KMS-11 (cell line): ENCODE measurements around the gene VWA2.

Experiments used
- H2AFZ ChIP-seq: fragments of 200-600 bp; sonication (generic); 2 replicates; pipeline ENCODE4 v1.6.1; 2016; ENCODE audit warnings: antibody characterized with exemption, mixed run types, low read depth
- H3K27ac ChIP-seq: fragments of 200-600 bp; sonication (generic); 2 replicates; pipeline ENCODE4 v1.6.1; 2016; ENCODE audit warnings: mild to moderate bottlenecking, mixed run types
- H3K27me3 ChIP-seq: fragments of 200-600 bp; sonication (generic); 2 replicates; pipeline ENCODE4 v1.6.1; 2017; ENCODE audit warnings: mild to moderate bottlenecking, low read depth, mixed run types, moderate library complexity; ENCODE audit not compliant: insufficient read depth
- H3K36me3 ChIP-seq: fragments of 200-600 bp; sonication (generic); 2 replicates; pipeline ENCODE4 v1.6.1; 2017; ENCODE audit warnings: mild to moderate bottlenecking, mixed run types; ENCODE audit not compliant: insufficient read depth
- H3K4me1 ChIP-seq: fragments of 200-600 bp; sonication (generic); 2 replicates; pipeline ENCODE4 v1.6.1; 2016; ENCODE audit warnings: mild to moderate bottlenecking, low read depth, mixed run types; ENCODE audit not compliant: poor library complexity, severe bottlenecking
- H3K4me2 ChIP-seq: fragments of 200-600 bp; sonication (generic); 2 replicates; pipeline ENCODE4 v1.7.0; 2016; ENCODE audit warnings: mild to moderate bottlenecking, mixed run types
- H3K4me3 ChIP-seq: fragments of 200-600 bp; sonication (generic); IDR thresholded peaks from 2 replicates; pipeline ENCODE4 v1.6.1; 2017; ENCODE audit warnings: low read depth, low read length, mixed read lengths; ENCODE audit not compliant: insufficient read depth
- H3K79me2 ChIP-seq: fragments of 200-600 bp; sonication (generic); 2 replicates; pipeline ENCODE4 v1.6.1; 2016; ENCODE audit warnings: low read depth, mixed run types; ENCODE audit not compliant: insufficient read depth
- H3K9ac ChIP-seq: fragments of 200-600 bp; sonication (generic); 2 replicates; pipeline ENCODE4 v1.6.1; 2016; ENCODE audit warnings: mild to moderate bottlenecking, mixed run types
- H4K20me1 ChIP-seq: fragments of 200-600 bp; sonication (generic); 2 replicates; pipeline ENCODE4 v1.6.1; 2016; ENCODE audit warnings: mild to moderate bottlenecking, mixed run types; ENCODE audit not compliant: insufficient read depth
- CTCF ChIP-seq: fragments of 200-600 bp; sonication (generic); conservative IDR thresholded peaks from 2 replicates; pipeline ENCODE4 v1.6.1; 2017; ENCODE audit warnings: low read depth, mild to moderate bottlenecking, antibody characterized with exemption, low read length, moderate library complexity, mixed read lengths

Gene VWA2

DNA sequence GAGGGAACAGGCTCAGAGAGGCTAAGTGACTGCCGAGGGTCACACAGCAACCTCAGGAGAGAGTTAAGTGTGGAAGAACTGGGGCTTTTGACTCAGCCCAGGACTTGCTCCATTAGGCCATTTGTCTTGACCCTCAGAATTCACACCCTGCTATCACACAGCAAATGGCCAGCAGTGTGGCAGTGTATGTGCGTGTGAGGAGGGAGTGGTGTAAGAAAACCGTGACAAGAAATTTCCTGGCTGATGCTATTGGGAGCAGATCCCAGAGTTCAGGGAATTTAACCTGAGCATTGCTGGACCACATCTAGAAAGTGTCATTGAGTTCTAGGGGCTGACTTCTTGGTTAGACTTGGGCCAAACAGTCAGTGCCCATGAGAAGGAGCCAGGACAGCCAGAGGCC is 18.4 kb downstream of the VWA2 start:
- Histone ChIP-seq H3K4me3 (no peak overlapping the region), H3K4me2 (no peak overlapping the region), H4K20me1 (no peaks in the 10 kb centered on the region), H3K9ac (no peak overlapping the region), H3K27me3 (no peaks in the 10 kb centered on the region), H3K27ac (no peak overlapping the region), H3K36me3 (no peaks in the 10 kb centered on the region), H3K4me1 (peaks cover 17% of the 10 kb centered on the region), H3K79me2 (no peaks in the 10 kb centered on the region), H2AFZ (no peak overlapping the region)
- no peak for TF ChIP-seq CTCF

DNA sequence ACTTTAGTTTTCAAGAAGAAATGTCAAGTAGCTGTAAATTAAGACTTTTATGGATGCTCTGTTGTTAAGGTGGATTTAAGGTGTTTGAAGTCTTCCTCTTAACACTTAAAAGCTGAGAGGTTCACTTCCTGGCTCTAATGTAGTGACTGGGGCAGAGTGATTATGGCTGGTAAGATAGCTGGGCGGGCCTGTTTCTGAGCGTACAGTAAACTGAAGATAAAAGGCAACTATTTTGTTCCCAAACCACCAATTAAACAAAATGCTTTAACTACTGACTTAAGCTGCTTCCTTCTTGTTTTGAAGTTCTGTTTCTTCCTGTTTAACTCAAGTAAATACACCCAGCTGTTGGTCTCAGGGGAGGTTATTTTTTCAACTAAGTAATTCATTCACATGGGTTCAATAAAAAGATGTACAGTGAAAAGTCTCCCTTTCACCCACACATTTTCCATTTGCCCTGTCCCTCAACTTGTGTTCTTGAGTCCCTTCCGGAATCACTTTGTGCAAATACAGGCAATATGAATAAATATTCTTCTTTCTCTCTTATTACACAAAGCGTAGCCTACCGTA is 19.3 kb downstream of the VWA2 start:
- Histone ChIP-seq H3K79me2 (no peaks in the 10 kb centered on the region), H3K4me1 (peaks cover 17% of the 10 kb centered on the region), H3K27me3 (no peaks in the 10 kb centered on the region), H3K36me3 (no peaks in the 10 kb centered on the region), H2AFZ (no peak overlapping the region), H3K4me2 (no peak overlapping the region), H3K9ac (no peak overlapping the region), H4K20me1 (no peaks in the 10 kb centered on the region), H3K4me3 (no peak overlapping the region), H3K27ac (no peak overlapping the region)
- TF ChIP-seq CTCF, result no peak

GRCh38 chr10:114259824-114260223 is 20.8 kb downstream of the VWA2 start:
- no peak overlapping the region for H3K4me2 ChIP-seq
- no peak overlapping the region for H2AFZ ChIP-seq
- H3K36me3 ChIP-seq, result no peaks in the 10 kb centered on the region
- H3K4me1 ChIP-seq, result peaks cover 17% of the 10 kb centered on the region
- H3K9ac ChIP-seq, result no peak overlapping the region
- no peak overlapping the region for H3K4me3 ChIP-seq
- TF ChIP-seq CTCF, result no peak
- H3K27ac ChIP-seq, result no peak overlapping the region
- H3K27me3 ChIP-seq, result no peaks in the 10 kb centered on the region
- no peaks in the 10 kb centered on the region for H3K79me2 ChIP-seq
- no peaks in the 10 kb centered on the region for H4K20me1 ChIP-seq

- Histone ChIP-seq H3K79me2 (no peaks in the 10 kb centered on the region), H3K4me1 (peaks cover 17% of the 10 kb centered on the region), H3K36me3 (no peaks in the 10 kb centered on the region), H4K20me1 (no peaks in the 10 kb centered on the region), H3K4me3 (no peak overlapping the region), H3K27me3 (no peaks in the 10 kb centered on the region), H3K27ac (no peak overlapping the region), H3K4me2 (peak overlapping the region; percentile 55; the same call in 1 of the 2 replicates), H2AFZ (no peak overlapping the region), H3K9ac (no peak overlapping the region)
- no peak for TF ChIP-seq CTCF
Observed at GRCh38 chr10:114260366-114260765, 21.3 kb downstream of the VWA2 start.
